ENCODE results near the gene ZG16.
A peak's percentile ranks its signal among the peaks of the same experiment; 100 is the strongest.

The ZG16 gene

DNA sequence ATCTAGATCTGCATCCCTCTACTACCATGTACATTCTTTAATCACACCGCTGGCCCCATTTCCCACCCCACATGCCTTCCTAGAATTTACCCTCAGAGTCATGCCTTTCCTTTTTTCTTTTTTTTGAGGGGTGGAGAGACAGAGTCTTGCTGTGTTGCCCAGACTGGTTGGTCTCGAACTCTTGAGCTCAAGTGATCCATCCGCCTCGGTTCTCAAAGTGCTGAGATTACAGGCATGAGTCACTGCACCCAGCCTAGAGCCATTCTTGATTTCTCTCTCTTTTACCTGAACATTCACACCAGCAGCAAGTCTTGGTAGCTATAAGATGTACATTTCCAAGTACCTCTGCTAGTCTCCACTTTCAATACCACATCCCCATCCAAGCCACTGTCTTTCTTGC is 40.0 kb downstream of the ZG16 start:
- Histone ChIP-seq H3K4me3 (ENCODE audit: extremely low read depth, insufficient read depth, low read length, poor library complexity, severe bottlenecking) (no peak overlapping the region), H3K9me3 (ENCODE audit: control insufficient read depth, low read length) (no peaks in the 10 kb centered on the region), H3K27ac (ENCODE audit: low read depth, low read length, severe bottlenecking) (no peak overlapping the region), H3K36me3 (ENCODE audit: control insufficient read depth, insufficient read depth, low read length) (peaks cover 33% of the 10 kb centered on the region), H3K4me1 (ENCODE audit: control insufficient read depth, insufficient read depth, low read length, poor library complexity, severe bottlenecking) (peaks cover 33% of the 10 kb centered on the region)
- WGBS, 2 experiments (ENCODE audit: insufficient coverage in 2 of 2) = 95 to 100% methylated on average over 4 of the region's 4 CpGs

DNA sequence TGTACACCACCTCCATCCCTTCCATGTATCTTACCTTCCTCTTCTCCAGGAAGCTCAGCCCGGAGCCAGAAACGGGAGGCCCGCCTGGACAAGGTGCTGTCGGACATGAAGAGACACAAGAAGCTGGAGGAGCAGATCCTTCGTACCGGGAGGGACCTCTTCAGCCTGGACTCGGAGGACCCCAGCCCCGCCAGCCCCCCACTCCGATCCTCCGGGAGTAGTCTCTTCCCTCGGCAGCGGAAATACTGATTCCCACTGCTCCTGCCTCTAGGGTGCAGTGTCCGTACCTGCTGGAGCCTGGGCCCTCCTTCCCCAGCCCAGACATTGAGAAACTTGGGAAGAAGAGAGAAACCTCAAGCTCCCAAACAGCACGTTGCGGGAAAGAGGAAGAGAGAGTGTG is 41.5 kb downstream of the ZG16 start:
- Histone ChIP-seq H3K4me1 (ENCODE audit: control insufficient read depth, insufficient read depth, low read length, poor library complexity, severe bottlenecking) (peaks cover 29% of the 10 kb centered on the region), H3K4me3 (ENCODE audit: extremely low read depth, insufficient read depth, low read length, poor library complexity, severe bottlenecking) (no peak overlapping the region), H3K36me3 (ENCODE audit: control insufficient read depth, insufficient read depth, low read length) (peaks cover 33% of the 10 kb centered on the region), H3K27ac (ENCODE audit: low read depth, low read length, severe bottlenecking) (no peak overlapping the region), H3K9me3 (ENCODE audit: control insufficient read depth, low read length) (no peaks in the 10 kb centered on the region)
- 92 to 94% methylated on average over 9 to 13 of the region's 15 CpGs for WGBS, 2 experiments (ENCODE audit: insufficient coverage in 2 of 2)

DNA sequence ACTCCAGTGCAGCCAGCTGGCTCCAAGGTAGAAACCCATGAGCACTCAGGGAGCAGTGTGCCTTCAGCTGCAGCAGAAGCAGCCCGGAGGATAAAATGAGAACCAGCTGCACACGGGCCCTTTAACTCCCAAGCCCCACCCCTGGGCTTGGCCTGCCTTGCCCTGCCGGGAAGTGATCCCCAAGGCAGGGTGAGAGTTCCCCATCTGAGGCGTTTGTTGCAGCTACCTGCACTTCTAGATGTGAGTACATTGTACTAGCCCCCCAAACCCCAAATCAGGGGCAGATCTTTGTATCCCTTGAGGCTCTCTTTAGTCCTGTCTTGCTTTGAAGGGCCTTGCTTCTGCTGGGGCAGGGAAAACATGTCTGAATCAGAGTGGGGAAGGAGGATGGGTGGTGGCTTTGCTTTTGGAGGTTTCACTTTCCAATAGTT is 42.2 kb downstream of the ZG16 start, which contains the start of gene MVP:
TSS of gene MVP (plus strand) at position 192 of the 431 bp plus-strand sequence. CDS start 10,088 bp downstream, outside the sequence.
- Histone ChIP-seq H3K9me3 (ENCODE audit: control insufficient read depth, low read length) (no peaks in the 10 kb centered on the region), H3K36me3 (ENCODE audit: control insufficient read depth, insufficient read depth, low read length) (peaks cover 33% of the 10 kb centered on the region), H3K27ac (ENCODE audit: low read depth, low read length, severe bottlenecking) (no peak within 1 kb of the TSS), H3K4me1 (ENCODE audit: control insufficient read depth, insufficient read depth, low read length, poor library complexity, severe bottlenecking) (peaks cover 31% of the 10 kb centered on the region), H3K4me3 (ENCODE audit: extremely low read depth, insufficient read depth, low read length, poor library complexity, severe bottlenecking) (peak within 1 kb of the TSS; percentile 14)
- 73 to 75% methylated on average over 4 of the region's 4 CpGs for WGBS, 2 experiments (ENCODE audit: insufficient coverage in 2 of 2)

DNA sequence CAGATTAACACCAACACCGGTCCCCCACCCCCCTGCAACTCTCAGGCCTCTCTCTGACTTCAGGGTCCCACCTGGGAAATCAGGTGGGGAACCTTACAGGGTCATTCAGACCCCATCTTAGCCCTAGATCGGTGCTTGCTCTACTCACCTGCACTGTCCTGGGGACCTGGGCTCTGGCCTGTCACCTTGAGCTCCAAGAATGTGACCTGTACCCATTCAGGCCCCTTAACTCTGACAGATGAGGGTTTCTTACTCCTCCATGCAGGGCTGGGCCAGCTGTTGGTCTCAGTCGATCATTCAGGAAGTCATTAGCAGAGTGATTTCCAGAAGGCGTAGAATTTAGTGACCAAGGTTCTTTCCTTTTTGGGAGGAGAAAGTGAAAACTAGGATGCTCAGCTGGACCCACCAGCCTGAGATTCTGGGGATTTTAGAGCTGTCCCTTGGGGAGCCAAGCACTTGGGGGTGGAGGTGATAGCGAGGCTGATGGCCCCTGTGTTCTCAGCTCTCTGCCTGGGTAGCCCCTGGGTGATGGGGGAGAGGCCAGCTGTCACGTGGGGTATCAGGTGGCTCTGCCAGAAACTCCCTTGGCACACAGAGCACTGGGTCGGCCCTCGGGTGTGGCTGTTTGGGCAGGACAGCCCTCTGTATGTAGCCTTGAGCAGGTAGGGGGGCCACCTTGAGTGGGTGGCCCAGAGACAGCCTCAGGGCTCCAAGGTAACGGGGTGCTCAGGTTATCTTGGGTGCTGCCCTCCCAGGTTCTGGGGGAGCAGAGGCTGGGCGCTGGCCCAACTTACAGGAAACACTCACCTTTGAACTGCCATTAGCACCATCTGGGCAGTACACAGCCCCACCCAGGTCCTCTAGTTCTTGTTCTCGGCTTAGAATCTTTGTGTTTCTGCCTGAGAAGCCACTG is 42.9 kb downstream of the ZG16 start:
- H3K4me1 ChIP-seq (ENCODE audit: control insufficient read depth, insufficient read depth, low read length, poor library complexity, severe bottlenecking) = peaks cover 38% of the 10 kb centered on the region
- peak overlapping the region; percentile 14 for H3K4me3 ChIP-seq (ENCODE audit: extremely low read depth, insufficient read depth, low read length, poor library complexity, severe bottlenecking)
- peak overlapping the region; percentile 45 for H3K27ac ChIP-seq (ENCODE audit: low read depth, low read length, severe bottlenecking)

DNA sequence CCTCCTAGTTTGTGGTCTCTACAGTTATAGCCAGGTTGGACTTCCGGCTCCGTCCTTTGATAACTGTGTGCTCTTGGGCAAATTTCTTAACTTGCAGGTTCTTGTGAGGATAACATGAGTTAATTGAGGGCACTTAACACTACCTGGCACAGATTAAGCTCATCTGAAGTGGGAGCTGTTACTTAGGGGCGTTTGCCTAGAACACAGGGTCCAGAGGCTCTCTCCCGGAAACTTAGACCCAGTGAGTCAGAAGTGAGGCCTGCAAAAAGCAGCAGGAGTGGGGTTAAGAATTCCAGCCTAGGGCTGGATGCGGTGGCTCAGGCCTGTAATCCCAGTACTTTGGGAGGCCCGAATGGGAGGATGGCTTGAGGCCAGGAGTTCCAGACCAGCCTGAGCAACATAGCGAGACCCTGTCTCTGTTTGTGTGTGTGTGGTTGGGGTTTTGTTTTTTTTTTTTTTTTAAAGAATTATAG is 43.6 kb downstream of the ZG16 start:
- 90 to 91% methylated on average over 7 of the region's 7 CpGs for WGBS, 2 experiments (ENCODE audit: insufficient coverage in 2 of 2)
- H3K4me1 ChIP-seq (ENCODE audit: control insufficient read depth, insufficient read depth, low read length, poor library complexity, severe bottlenecking) = peaks cover 38% of the 10 kb centered on the region
- no peaks in the 10 kb centered on the region for H3K9me3 ChIP-seq (ENCODE audit: control insufficient read depth, low read length)
- H3K4me3 ChIP-seq (ENCODE audit: extremely low read depth, insufficient read depth, low read length, poor library complexity, severe bottlenecking) = no peak overlapping the region
- H3K36me3 ChIP-seq (ENCODE audit: control insufficient read depth, insufficient read depth, low read length) = peaks cover 33% of the 10 kb centered on the region
- peak overlapping the region; percentile 45 for H3K27ac ChIP-seq (ENCODE audit: low read depth, low read length, severe bottlenecking)

More for the DNA sequence above, 42.9 kb downstream of the ZG16 start:
- H3K9me3 ChIP-seq (ENCODE audit: control insufficient read depth, low read length) = no peaks in the 10 kb centered on the region
- WGBS, 2 experiments (ENCODE audit: insufficient coverage in 2 of 2) = 96 to 99% methylated on average over 7 to 11 of the region's 11 CpGs
- H3K36me3 ChIP-seq (ENCODE audit: control insufficient read depth, insufficient read depth, low read length) = peaks cover 33% of the 10 kb centered on the region

DNA sequence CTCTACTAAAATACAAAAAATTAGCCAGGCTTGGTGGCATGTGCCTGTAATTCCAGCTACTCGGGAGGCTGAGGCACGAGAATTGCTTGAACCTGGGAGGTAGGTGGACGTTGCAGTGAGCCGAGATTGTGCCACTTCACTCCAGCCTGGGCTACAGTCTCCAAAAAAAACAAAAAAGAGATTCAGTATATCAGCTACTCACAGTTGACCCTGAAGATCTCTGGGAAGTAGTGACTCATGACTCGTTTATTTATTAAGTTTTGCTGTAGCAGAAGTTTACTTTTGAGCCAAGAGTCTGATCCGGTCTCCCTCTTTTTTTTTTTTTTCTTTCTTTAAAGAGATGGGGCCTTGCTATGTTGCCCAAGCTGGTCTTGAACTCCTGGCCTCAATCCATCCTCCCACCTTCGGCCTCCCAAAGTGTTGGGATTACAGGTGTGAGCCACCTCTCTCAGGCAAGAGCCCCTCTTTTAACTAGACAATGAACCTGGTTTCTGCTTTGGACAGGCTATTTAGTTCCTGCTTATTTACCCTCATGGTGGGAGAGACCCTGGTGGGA is 46.6 kb downstream of the ZG16 start:
- Histone ChIP-seq H3K4me1 (ENCODE audit: control insufficient read depth, insufficient read depth, low read length, poor library complexity, severe bottlenecking) (peaks cover 35% of the 10 kb centered on the region), H3K4me3 (ENCODE audit: extremely low read depth, insufficient read depth, low read length, poor library complexity, severe bottlenecking) (no peak overlapping the region), H3K27ac (ENCODE audit: low read depth, low read length, severe bottlenecking) (peak overlapping the region; percentile 87)

DNA sequence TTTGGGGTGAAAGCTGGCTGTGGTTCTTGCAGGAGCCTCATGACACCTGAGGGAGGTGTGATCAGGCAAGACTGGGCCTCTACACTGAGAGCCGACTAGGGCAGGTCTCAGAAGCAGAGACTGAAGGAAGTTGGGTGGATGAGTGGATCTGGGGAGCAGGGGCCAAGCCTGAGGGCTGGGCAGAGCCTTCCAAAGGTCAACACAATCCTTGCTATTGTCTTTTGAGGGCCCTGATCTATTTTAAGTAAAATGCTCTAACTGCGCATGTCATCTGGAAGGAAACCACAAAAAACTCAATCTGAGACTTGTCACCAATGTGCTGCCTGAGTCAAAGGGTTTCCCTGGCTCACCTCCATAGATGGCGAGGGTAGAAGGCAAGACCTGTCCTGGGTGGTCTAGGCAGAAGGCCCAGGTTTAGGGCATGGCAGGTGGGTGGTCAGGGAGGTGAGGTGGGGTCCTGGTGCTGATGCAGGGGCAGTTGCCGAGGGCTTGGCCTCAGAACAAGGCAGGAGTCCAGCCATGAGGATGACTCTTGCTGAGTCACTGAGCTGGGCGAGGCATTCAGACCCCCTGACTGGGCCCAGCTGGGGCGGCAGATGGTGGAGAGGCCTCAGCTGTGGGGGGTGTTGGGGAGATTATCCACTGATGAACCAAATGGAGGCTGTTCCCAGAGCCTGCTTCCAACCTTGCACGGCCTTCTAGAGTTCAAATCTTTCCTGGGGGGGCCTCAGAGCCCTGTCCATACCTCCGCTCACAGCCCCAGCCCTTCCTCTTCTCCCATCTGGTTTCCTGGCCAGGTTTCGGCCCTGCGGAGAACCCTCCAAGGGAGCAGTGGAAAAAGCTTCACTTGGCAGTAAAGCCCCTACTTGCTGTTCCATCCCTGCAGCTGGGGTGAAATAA is 47.3 kb downstream of the ZG16 start:
- Histone ChIP-seq H3K4me3 (ENCODE audit: extremely low read depth, insufficient read depth, low read length, poor library complexity, severe bottlenecking) (no peak overlapping the region), H3K27ac (ENCODE audit: low read depth, low read length, severe bottlenecking) (peak overlapping the region; percentile 87), H3K4me1 (ENCODE audit: control insufficient read depth, insufficient read depth, low read length, poor library complexity, severe bottlenecking) (peaks cover 35% of the 10 kb centered on the region)

More for the DNA sequence above, 46.6 kb downstream of the ZG16 start:
- Histone ChIP-seq H3K36me3 (ENCODE audit: control insufficient read depth, insufficient read depth, low read length) (peaks cover 12% of the 10 kb centered on the region), H3K9me3 (ENCODE audit: control insufficient read depth, low read length) (no peaks in the 10 kb centered on the region)
- 84 to 90% methylated on average over 2 to 4 of the region's 7 CpGs for WGBS, 2 experiments (ENCODE audit: insufficient coverage in 2 of 2)

DNA sequence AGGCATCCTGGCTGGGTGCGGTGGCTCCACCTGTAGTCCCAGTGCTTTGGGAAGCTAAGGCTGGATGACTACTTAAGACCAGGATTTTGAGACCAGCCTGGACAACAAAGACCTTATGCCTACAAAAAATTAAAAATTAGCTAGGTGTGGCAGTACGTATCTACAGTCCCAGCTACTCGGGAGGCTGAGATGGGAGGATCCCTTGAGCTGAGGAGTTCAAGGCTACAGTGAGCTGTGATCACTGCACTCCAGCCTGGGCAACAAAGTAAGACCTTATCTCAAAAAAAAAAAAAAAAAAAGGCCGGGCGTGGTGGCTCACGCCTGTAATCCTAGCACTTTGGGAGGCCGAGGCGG is 48.3 kb downstream of the ZG16 start:
- H3K9me3 ChIP-seq (ENCODE audit: control insufficient read depth, low read length) = no peaks in the 10 kb centered on the region
- WGBS, 2 experiments (ENCODE audit: insufficient coverage in 2 of 2) = 94 to 100% methylated on average over 1 to 5 of the region's 8 CpGs
- no peak overlapping the region for H3K27ac ChIP-seq (ENCODE audit: low read depth, low read length, severe bottlenecking)
- H3K4me3 ChIP-seq (ENCODE audit: extremely low read depth, insufficient read depth, low read length, poor library complexity, severe bottlenecking) = no peak overlapping the region
- peaks cover 28% of the 10 kb centered on the region for H3K4me1 ChIP-seq (ENCODE audit: control insufficient read depth, insufficient read depth, low read length, poor library complexity, severe bottlenecking)
- peaks cover 8% of the 10 kb centered on the region for H3K36me3 ChIP-seq (ENCODE audit: control insufficient read depth, insufficient read depth, low read length)

More for the DNA sequence above, 47.3 kb downstream of the ZG16 start:
- no peaks in the 10 kb centered on the region for H3K9me3 ChIP-seq (ENCODE audit: control insufficient read depth, low read length)
- WGBS, 2 experiments (ENCODE audit: insufficient coverage in 2 of 2) = 83 to 86% methylated on average over 9 to 10 of the region's 10 CpGs
- peaks cover 8% of the 10 kb centered on the region for H3K36me3 ChIP-seq (ENCODE audit: control insufficient read depth, insufficient read depth, low read length)

DNA sequence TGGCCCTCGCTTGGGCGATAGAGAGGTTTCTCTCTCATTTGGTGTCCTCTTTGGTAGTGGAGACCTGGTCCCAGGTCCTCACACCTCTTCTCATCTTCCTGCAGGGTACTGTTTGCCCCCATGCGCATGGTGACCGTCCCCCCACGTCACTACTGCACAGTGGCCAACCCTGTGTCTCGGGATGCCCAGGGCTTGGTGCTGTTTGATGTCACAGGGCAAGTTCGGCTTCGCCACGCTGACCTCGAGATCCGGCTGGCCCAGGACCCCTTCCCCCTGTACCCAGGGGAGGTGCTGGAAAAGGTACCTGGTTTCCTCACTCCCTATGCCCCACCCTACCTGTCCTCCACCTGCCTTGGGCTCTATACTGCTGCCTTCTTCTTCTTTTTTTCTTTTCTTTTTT is 52.7 kb downstream of the ZG16 start:
- no peaks in the 10 kb centered on the region for H3K9me3 ChIP-seq (ENCODE audit: control insufficient read depth, low read length)
- no peak overlapping the region for H3K4me3 ChIP-seq (ENCODE audit: extremely low read depth, insufficient read depth, low read length, poor library complexity, severe bottlenecking)
- H3K36me3 ChIP-seq (ENCODE audit: control insufficient read depth, insufficient read depth, low read length) = no peaks in the 10 kb centered on the region
- H3K4me1 ChIP-seq (ENCODE audit: control insufficient read depth, insufficient read depth, low read length, poor library complexity, severe bottlenecking) = peaks cover 3% of the 10 kb centered on the region
- 97 to 100% methylated on average over 4 to 9 of the region's 11 CpGs for WGBS, 2 experiments (ENCODE audit: insufficient coverage in 2 of 2)
- H3K27ac ChIP-seq (ENCODE audit: low read depth, low read length, severe bottlenecking) = no peak overlapping the region

DNA sequence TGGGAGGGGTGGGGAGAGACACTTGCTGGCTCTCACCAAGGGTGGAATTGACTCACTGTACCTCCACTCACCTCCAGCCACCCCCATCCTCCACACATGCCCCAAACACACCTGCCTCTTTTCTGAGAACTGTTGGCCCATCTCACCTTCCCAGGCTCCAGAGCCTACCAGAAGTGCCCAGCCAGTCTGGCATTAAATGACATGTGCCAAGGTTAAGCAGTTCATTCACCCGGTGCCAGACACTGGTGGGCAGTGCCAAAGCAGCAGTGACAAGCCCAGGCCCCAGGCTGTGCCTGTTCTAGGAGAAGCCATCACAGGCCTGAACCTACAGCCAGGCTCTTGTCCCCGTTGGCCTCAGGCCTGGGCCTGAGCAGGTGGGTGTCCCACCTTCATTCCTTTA is 53.4 kb downstream of the ZG16 start:
- WGBS, 2 experiments (ENCODE audit: insufficient coverage in 2 of 2) = 86% methylated on average over 1 to 2 of the region's 2 CpGs
- no peaks in the 10 kb centered on the region for H3K4me1 ChIP-seq (ENCODE audit: control insufficient read depth, insufficient read depth, low read length, poor library complexity, severe bottlenecking)
- no peaks in the 10 kb centered on the region for H3K36me3 ChIP-seq (ENCODE audit: control insufficient read depth, insufficient read depth, low read length)
- no peak overlapping the region for H3K27ac ChIP-seq (ENCODE audit: low read depth, low read length, severe bottlenecking)
- H3K9me3 ChIP-seq (ENCODE audit: control insufficient read depth, low read length) = no peaks in the 10 kb centered on the region
- no peak overlapping the region for H3K4me3 ChIP-seq (ENCODE audit: extremely low read depth, insufficient read depth, low read length, poor library complexity, severe bottlenecking)
